ENCODE measurements around the gene GALNT17.

DNA sequence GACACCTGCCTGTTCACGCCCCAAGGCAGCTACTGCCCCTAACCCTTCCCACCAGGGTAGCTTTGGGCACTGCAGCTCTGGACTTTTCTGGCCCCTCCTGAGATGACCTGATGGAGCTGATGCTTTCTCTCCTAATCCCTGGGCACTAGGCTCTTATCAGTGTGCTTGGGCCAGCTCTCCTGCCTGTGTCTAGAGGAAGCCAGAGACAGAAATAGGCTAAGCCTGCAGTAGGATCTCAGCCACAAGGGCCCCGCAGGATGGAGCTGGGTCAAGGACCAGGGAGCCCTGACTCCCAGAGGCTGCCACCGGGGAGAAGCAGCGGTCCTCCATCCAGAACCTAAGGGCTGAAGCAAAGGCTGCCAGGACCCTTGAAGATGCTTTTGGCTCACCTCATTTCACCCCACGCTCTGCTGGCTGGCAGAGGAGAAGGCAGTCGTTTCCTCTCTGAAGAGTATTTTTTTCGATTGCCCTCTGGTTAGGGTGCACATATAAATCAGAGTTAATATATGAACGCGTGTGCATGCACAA lies 580.8 kb downstream of the GALNT17 start:
- TF ChIP-seq ZNF112 (tag by site-specific recombination; IDR thresholded peaks at IDR 0.05) (no peak), CTCF (tag by site-specific recombination; IDR thresholded peaks at IDR 0.05) (no peak), ZNF510 (tag by site-specific recombination; IDR thresholded peaks at IDR 0.05; ENCODE audit: insufficient replicate concordance) (no peak), ZNF138 (tag by site-specific recombination; IDR thresholded peaks at IDR 0.05; ENCODE audit: borderline replicate concordance) (no peak), ZNF280C (tag by site-specific recombination; IDR thresholded peaks at IDR 0.05) (no peak)
- TF ChIP-seq, protein P1, sequence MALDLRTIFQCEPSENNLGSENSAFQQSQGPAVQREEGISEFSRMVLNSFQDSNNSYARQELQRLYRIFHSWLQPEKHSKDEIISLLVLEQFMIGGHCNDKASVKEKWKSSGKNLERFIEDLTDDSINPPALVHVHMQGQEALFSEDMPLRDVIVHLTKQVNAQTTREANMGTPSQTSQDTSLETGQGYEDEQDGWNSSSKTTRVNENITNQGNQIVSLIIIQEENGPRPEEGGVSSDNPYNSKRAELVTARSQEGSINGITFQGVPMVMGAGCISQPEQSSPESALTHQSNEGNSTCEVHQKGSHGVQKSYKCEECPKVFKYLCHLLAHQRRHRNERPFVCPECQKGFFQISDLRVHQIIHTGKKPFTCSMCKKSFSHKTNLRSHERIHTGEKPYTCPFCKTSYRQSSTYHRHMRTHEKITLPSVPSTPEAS (tag by site-specific recombination; IDR thresholded peaks at IDR 0.05) = no peak

All from HEK293 (cell line).